ENCODE data around the gene ACTN2. TPM values are rescaled to one million over a fixed set of nuclear protein-coding genes. Genes with fewer than 3 reads are reported as not detected.

The ACTN2 gene
- total RNA-seq, 1 donor from 2014 or later: 1.9 TPM

GRCh38 chr1:236692128-236692527, 5.8 kb downstream of the ACTN2 start:
- no peak overlapping the region for H3K27ac Mint-ChIP-seq
- DNase-seq (ENCODE audit: low spot score in 2 of 2, unreplicated experiment in 2 of 2): no peak
- H3K4me3 Mint-ChIP-seq: no peak overlapping the region
- H3K4me1 Mint-ChIP-seq: peaks cover 11% of the 10 kb centered on the region
- H3K36me3 Mint-ChIP-seq: no peaks in the 10 kb centered on the region
- TF ChIP-seq CTCF (IDR thresholded peaks at IDR 0.05; ENCODE audit: unreplicated experiment): no peak
- peaks cover 43% of the 10 kb centered on the region for H3K27me3 Mint-ChIP-seq (ENCODE audit: low read depth)
- H3K9me3 Mint-ChIP-seq: no peaks in the 10 kb centered on the region

GRCh38 chr1:236692742-236693141, 6.4 kb downstream of the ACTN2 start:
- Mint-ChIP-seq H3K36me3 (no peaks in the 10 kb centered on the region), H3K9me3 (no peaks in the 10 kb centered on the region), H3K27me3 (ENCODE audit: low read depth) (peaks cover 37% of the 10 kb centered on the region), H3K4me1 (peaks cover 7% of the 10 kb centered on the region), H3K27ac (no peak overlapping the region), H3K4me3 (no peak overlapping the region)
- no peak for TF ChIP-seq CTCF (IDR thresholded peaks at IDR 0.05; ENCODE audit: unreplicated experiment)
- DNase-seq (ENCODE audit: low spot score in 2 of 2, unreplicated experiment in 2 of 2): no peak

- TF ChIP-seq CTCF (IDR thresholded peaks at IDR 0.05; ENCODE audit: unreplicated experiment): no peak
- H3K9me3 Mint-ChIP-seq: no peaks in the 10 kb centered on the region
- no peaks in the 10 kb centered on the region for H3K36me3 Mint-ChIP-seq
- no peaks in the 10 kb centered on the region for H3K27me3 Mint-ChIP-seq (ENCODE audit: low read depth)
- no peak overlapping the region for H3K4me3 Mint-ChIP-seq
- H3K27ac Mint-ChIP-seq: no peak overlapping the region
- peaks cover 15% of the 10 kb centered on the region for H3K4me1 Mint-ChIP-seq
- DNase-seq (ENCODE audit: low spot score in 2 of 2, unreplicated experiment in 2 of 2): no peak
Measured at GRCh38 chr1:236699366-236699765, 13.1 kb downstream of the ACTN2 start.

- H3K27me3 Mint-ChIP-seq (ENCODE audit: low read depth): no peaks in the 10 kb centered on the region
- H3K27ac Mint-ChIP-seq: no peak overlapping the region
- no peak for DNase-seq (ENCODE audit: low spot score in 2 of 2, unreplicated experiment in 2 of 2)
- H3K36me3 Mint-ChIP-seq: no peaks in the 10 kb centered on the region
- no peaks in the 10 kb centered on the region for H3K9me3 Mint-ChIP-seq
- no peak for TF ChIP-seq CTCF (IDR thresholded peaks at IDR 0.05; ENCODE audit: unreplicated experiment)
- no peak overlapping the region for H3K4me3 Mint-ChIP-seq
- H3K4me1 Mint-ChIP-seq: peaks cover 22% of the 10 kb centered on the region
Measured at GRCh38 chr1:236700903-236701302, 14.6 kb downstream of the ACTN2 start.

- no peak for TF ChIP-seq CTCF (IDR thresholded peaks at IDR 0.05; ENCODE audit: unreplicated experiment)
- Mint-ChIP-seq H3K9me3 (no peaks in the 10 kb centered on the region), H3K4me3 (no peak overlapping the region), H3K27me3 (ENCODE audit: low read depth) (no peaks in the 10 kb centered on the region), H3K36me3 (no peaks in the 10 kb centered on the region), H3K27ac (no peak overlapping the region), H3K4me1 (peaks cover 27% of the 10 kb centered on the region)
- DNase-seq (ENCODE audit: low spot score in 2 of 2, unreplicated experiment in 2 of 2): no peak
Measured at GRCh38 chr1:236701782-236702181, 15.5 kb downstream of the ACTN2 start.

- H3K27me3 Mint-ChIP-seq (ENCODE audit: low read depth): no peaks in the 10 kb centered on the region
- no peaks in the 10 kb centered on the region for H3K9me3 Mint-ChIP-seq
- H3K4me3 Mint-ChIP-seq: no peak overlapping the region
- peaks cover 27% of the 10 kb centered on the region for H3K4me1 Mint-ChIP-seq
- H3K36me3 Mint-ChIP-seq: no peaks in the 10 kb centered on the region
- TF ChIP-seq CTCF (IDR thresholded peaks at IDR 0.05; ENCODE audit: unreplicated experiment): no peak
- no peak overlapping the region for H3K27ac Mint-ChIP-seq
- no peak for DNase-seq (ENCODE audit: low spot score in 2 of 2, unreplicated experiment in 2 of 2)
Measured at GRCh38 chr1:236702791-236703394, 16.6 kb downstream of the ACTN2 start.

All from mesothelial cell of epicardium (in vitro differentiated cells).